ENCODE data around the gene SETBP1. TPM values are rescaled to one million over a fixed set of nuclear protein-coding genes. Genes with fewer than 3 reads are reported as not detected.

Gene SETBP1
- total and polyA plus RNA-seq, 2 of the 13 experiments (the other 11 are each of a cell fraction or from before 2014, with no cell fraction given), result 0.18 to 0.65 TPM

DNA sequence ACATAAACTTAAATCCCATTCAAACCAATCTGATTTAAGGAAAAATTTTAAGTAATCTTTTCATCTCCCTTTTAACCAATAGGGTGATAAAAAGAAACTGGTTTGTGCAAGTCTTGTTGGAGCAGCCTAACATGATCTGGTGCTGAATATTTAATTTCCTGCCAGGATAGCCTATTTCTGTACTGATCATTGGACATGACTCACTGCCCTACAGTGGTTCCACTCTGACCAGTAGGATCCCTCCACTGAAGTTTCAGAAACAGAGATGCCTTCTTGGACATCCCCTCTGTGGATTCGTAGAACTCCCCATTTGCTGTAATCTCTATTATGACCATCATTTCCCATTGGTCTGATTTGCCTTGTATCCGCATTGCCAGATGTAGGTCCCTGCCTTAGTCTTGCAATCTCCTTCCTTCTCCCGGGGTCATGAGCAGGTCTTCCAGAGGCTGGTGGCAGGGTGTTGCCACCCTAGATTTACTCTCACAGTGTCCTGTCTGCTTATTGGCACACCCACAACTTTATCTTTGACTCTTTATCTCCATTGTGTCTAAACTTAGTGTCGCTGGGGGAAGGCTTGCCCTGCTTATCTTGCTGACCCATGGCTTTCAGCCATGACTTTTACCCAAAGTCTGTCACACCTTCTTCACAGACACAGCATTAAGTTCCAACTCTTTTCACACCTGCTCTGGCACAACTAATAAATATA is 12.3 kb upstream of the SETBP1 start (continued):
- TF ChIP-seq, protein P1, sequence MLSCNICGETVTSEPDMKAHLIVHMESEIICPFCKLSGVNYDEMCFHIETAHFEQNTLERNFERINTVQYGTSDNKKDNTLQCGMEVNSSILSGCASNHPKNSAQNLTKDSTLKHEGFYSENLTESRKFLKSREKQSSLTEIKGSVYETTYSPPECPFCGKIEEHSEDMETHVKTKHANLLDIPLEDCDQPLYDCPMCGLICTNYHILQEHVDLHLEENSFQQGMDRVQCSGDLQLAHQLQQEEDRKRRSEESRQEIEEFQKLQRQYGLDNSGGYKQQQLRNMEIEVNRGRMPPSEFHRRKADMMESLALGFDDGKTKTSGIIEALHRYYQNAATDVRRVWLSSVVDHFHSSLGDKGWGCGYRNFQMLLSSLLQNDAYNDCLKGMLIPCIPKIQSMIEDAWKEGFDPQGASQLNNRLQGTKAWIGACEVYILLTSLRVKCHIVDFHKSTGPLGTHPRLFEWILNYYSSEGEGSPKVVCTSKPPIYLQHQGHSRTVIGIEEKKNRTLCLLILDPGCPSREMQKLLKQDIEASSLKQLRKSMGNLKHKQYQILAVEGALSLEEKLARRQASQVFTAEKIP (CRISPR knock-in tag; IDR thresholded peaks at IDR 0.05; ENCODE audit: borderline replicate concordance), result no peak
- no peak for TF ChIP-seq TCF7 (IDR thresholded peaks at IDR 0.05; ENCODE audit: low read depth)
- no peak for TF ChIP-seq KIAA2018 (CRISPR knock-in tag; IDR thresholded peaks at IDR 0.05; ENCODE audit: borderline replicate concordance)
- TF ChIP-seq, protein P2, sequence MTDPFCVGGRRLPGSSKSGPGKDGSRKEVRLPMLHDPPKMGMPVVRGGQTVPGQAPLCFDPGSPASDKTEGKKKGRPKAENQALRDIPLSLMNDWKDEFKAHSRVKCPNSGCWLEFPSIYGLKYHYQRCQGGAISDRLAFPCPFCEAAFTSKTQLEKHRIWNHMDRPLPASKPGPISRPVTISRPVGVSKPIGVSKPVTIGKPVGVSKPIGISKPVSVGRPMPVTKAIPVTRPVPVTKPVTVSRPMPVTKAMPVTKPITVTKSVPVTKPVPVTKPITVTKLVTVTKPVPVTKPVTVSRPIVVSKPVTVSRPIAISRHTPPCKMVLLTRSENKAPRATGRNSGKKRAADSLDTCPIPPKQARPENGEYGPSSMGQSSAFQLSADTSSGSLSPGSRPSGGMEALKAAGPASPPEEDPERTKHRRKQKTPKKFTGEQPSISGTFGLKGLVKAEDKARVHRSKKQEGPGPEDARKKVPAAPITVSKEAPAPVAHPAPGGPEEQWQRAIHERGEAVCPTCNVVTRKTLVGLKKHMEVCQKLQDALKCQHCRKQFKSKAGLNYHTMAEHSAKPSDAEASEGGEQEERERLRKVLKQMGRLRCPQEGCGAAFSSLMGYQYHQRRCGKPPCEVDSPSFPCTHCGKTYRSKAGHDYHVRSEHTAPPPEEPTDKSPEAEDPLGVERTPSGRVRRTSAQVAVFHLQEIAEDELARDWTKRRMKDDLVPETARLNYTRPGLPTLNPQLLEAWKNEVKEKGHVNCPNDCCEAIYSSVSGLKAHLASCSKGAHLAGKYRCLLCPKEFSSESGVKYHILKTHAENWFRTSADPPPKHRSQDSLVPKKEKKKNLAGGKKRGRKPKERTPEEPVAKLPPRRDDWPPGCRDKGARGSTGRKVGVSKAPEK (CRISPR knock-in tag; IDR thresholded peaks at IDR 0.05; ENCODE audit: borderline replicate concordance), result no peak
